SU-DHL-6 (cell line): ENCODE results near the gene TOMM7.
"Not testable (repeated sequence)": the region's sequence is repeated elsewhere in the genome, so short reads cannot be mapped to it uniquely, and the experiment has no call there.

ENCODE experiments used
- H2AFZ ChIP-seq: fragments of 200-600 bp; sonication (generic); 2 replicates; pipeline ENCODE4 v1.6.1; 2014; ENCODE audit warnings: low read depth, mild to moderate bottlenecking, moderate library complexity, mixed read lengths, antibody characterized with exemption, low read length; ENCODE audit not compliant: severe bottlenecking
- H3F3A ChIP-seq: fragments of 200-600 bp; shearing (Covaris generic); 2 replicates; pipeline ENCODE4 v1.6.0; 2016; ENCODE audit warnings: antibody characterized with exemption, mild to moderate bottlenecking; ENCODE audit not compliant: insufficient read depth
- H3K27ac ChIP-seq: fragments of 200-600 bp; sonication (generic); 2 replicates; pipeline ENCODE4 v1.5.1; 2016; ENCODE audit warnings: low read depth, mild to moderate bottlenecking, low read length, moderate library complexity, mixed read lengths
- H3K27me3 ChIP-seq: fragments of 200-600 bp; sonication (generic), shearing (Covaris generic); 2 replicates; pipeline ENCODE4 v1.6.0; 2014; ENCODE audit warnings: mild to moderate bottlenecking, low read length
- H3K36me3 ChIP-seq: fragments of 200-600 bp; sonication (generic); 2 replicates; pipeline ENCODE4 v1.6.1; 2014; ENCODE audit warnings: mild to moderate bottlenecking, low read length, mixed read lengths
- H3K4me2 ChIP-seq: fragments of 300-600, 200-600 bp; shearing (Covaris generic), sonication (generic); 2 replicates; pipeline ENCODE4 v1.6.0; 2014; ENCODE audit warnings: low read length, low read depth, mild to moderate bottlenecking; ENCODE audit not compliant: poor library complexity, severe bottlenecking
- H3K4me3 ChIP-seq: fragments of 200-600 bp; sonication (generic); 2 replicates; pipeline ENCODE4 v1.5.1; 2014; ENCODE audit warnings: antibody characterized with exemption, low read length, mild to moderate bottlenecking, mixed read lengths; ENCODE audit not compliant: insufficient read depth, poor library complexity, severe bottlenecking
- H3K79me2 ChIP-seq: fragments of 200-600 bp; sonication (generic); 2 replicates; pipeline ENCODE4 v1.6.1; 2014; ENCODE audit warnings: mild to moderate bottlenecking, low read length, moderate library complexity; ENCODE audit not compliant: insufficient read depth
- H3K9ac ChIP-seq: fragments of 200-600 bp; sonication (generic); 2 replicates; pipeline ENCODE4 v1.7.0; 2014; ENCODE audit warnings: mild to moderate bottlenecking, low read length
- H3K9me2 ChIP-seq: fragments of 200-600 bp; sonication (generic); replicated peaks from 2 replicates; pipeline ENCODE4 v1.6.1; 2014; ENCODE audit warnings: low read length; ENCODE audit not compliant: insufficient read depth
- H3K9me3 ChIP-seq: fragments of 200-600 bp; sonication (generic); 2 replicates; pipeline ENCODE4 v1.6.1; 2014; ENCODE audit warnings: low read length, mixed read lengths; ENCODE audit not compliant: insufficient read depth
- H4K20me1 ChIP-seq: fragments of 200-600 bp; sonication (generic); 2 replicates; pipeline ENCODE4 v1.6.1; 2014; ENCODE audit warnings: low read depth, mild to moderate bottlenecking, antibody characterized with exemption, low read length, moderate library complexity, mixed read lengths
- EZH2phosphoT487 ChIP-seq: fragments of 200-600 bp; sonication (generic), shearing (Covaris generic); conservative IDR thresholded peaks from 2 replicates; pipeline ENCODE4 v1.6.1; 2018; ENCODE audit warnings: mild to moderate bottlenecking, antibody characterized with exemption, low read length, moderate library complexity, mixed read lengths
- TF ChIP-seq, protein P1 (sequence below): fragments of 200-600 bp; sonication (generic); IDR thresholded peaks from one replicate; pipeline ENCODE4 v1.5.1; 2017; ENCODE audit warnings: antibody characterized with exemption, mild to moderate bottlenecking, low read length, moderate library complexity; ENCODE audit not compliant: insufficient read depth, poor library complexity, severe bottlenecking

The TOMM7 gene

DNA sequence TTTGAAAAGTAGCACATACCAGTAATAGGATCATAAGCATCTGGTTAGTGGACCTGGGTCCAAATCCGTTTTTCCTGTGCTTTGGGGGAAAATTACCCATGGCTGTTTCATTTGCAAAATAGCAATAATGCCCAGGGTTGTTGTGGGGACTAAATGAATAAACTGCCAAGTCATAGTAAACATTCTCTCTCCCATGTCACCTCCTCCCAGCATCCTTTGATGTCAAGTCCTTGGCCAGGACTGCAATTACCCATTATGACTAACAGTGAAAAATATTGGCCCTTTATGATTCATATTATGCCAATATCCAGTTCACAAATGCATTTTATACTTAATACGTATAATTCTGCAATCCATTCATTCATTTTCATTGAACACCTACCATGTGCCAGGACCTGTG lies 23.0 kb downstream of the TOMM7 start:
- Histone ChIP-seq H3K79me2 (no peaks in the 10 kb centered on the region), H3K9ac (no peak overlapping the region), H3K36me3 (no peaks in the 10 kb centered on the region), H3K27ac (no peak overlapping the region), H3K4me3 (no peak overlapping the region), H4K20me1 (no peaks in the 10 kb centered on the region), H3K27me3 (no peaks in the 10 kb centered on the region), H3K9me3 (no peaks in the 10 kb centered on the region), H3K9me2 (no peaks in the 10 kb centered on the region), H3K4me2 (no peak overlapping the region), H2AFZ (no peak overlapping the region), H3F3A (no peaks in the 10 kb centered on the region)
- no peak for TF ChIP-seq EZH2phosphoT487
- TF ChIP-seq, protein P1, sequence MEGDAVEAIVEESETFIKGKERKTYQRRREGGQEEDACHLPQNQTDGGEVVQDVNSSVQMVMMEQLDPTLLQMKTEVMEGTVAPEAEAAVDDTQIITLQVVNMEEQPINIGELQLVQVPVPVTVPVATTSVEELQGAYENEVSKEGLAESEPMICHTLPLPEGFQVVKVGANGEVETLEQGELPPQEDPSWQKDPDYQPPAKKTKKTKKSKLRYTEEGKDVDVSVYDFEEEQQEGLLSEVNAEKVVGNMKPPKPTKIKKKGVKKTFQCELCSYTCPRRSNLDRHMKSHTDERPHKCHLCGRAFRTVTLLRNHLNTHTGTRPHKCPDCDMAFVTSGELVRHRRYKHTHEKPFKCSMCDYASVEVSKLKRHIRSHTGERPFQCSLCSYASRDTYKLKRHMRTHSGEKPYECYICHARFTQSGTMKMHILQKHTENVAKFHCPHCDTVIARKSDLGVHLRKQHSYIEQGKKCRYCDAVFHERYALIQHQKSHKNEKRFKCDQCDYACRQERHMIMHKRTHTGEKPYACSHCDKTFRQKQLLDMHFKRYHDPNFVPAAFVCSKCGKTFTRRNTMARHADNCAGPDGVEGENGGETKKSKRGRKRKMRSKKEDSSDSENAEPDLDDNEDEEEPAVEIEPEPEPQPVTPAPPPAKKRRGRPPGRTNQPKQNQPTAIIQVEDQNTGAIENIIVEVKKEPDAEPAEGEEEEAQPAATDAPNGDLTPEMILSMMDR, result no peak

- Histone ChIP-seq H3K9me2 (no peaks in the 10 kb centered on the region), H3K27ac (no peak overlapping the region), H3K9ac (no peak overlapping the region), H3K36me3 (no peaks in the 10 kb centered on the region), H3K9me3 (no peaks in the 10 kb centered on the region), H3K4me3 (no peak overlapping the region), H3K27me3 (no peaks in the 10 kb centered on the region), H3K79me2 (no peaks in the 10 kb centered on the region), H3F3A (no peaks in the 10 kb centered on the region), H4K20me1 (no peaks in the 10 kb centered on the region), H3K4me2 (no peak overlapping the region), H2AFZ (no peak overlapping the region)
- TF ChIP-seq EZH2phosphoT487, result no peak
- TF ChIP-seq, protein P1, result no peak
Measured at GRCh38 chr7:22793593-22794462, 28.8 kb downstream of the TOMM7 start.

DNA sequence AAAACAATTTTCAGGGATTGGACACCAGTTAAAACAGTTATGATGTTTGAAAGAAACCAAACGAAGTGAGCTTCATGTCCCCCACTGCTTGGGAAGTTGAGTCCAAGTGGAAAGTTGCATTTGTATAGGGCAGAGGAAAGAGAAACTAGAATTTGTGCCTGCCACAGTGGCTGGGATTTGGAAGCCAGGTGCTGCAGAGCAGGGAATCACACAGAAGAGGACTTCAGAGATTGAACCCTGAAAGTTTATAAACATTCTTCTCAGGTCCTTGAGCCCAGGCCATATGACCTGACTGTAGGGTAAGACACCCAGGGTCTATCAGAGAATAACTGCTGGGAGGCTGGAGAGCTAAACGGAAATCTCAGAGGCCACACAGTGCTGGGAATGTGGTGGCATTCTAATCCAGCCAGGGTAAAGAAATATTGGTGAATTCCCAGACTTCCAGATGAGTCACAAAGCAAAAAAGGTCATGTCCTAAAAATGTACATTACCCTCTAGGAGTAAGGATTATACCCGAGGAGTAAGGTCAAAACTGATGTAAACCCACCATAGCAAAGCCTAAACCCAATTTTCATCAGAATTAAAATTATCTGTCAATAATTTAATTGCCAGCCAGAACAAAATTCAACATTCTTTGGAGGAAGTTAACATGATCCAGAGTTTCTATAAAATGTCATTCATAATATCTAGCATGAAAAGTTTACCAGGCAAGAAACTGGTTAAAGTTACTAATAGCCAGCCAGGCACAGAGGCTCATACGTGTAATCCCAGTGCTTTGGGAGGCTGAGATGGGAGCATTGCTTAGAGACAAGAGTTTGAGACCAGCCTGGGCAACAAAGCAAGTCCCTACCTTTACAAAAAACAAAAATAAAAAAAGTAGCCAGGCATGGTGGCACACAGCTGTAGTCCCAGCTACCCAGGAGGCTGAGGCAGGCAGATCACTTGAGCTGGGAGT lies 31.2 kb downstream of the TOMM7 start:
- H3K27me3 ChIP-seq, result no peaks in the 10 kb centered on the region
- H3F3A ChIP-seq, result no peaks in the 10 kb centered on the region
- no peak overlapping the region for H3K4me3 ChIP-seq
- TF ChIP-seq EZH2phosphoT487, result no peak
- no peak overlapping the region for H2AFZ ChIP-seq
- no peaks in the 10 kb centered on the region for H3K9me2 ChIP-seq
- H3K4me2 ChIP-seq, result no peak overlapping the region
- H4K20me1 ChIP-seq, result no peaks in the 10 kb centered on the region
- H3K36me3 ChIP-seq, result no peaks in the 10 kb centered on the region
- H3K9ac ChIP-seq, result no peak overlapping the region
- H3K79me2 ChIP-seq, result no peaks in the 10 kb centered on the region
- no peaks in the 10 kb centered on the region for H3K9me3 ChIP-seq
- H3K27ac ChIP-seq, result no peak overlapping the region

GRCh38 chr7:22790640-22791039 lies 32.0 kb downstream of the TOMM7 start:
- H3K79me2 ChIP-seq, H3K27me3 ChIP-seq, H4K20me1 ChIP-seq, H3K4me2 ChIP-seq, H3K9ac ChIP-seq, H3F3A ChIP-seq, H2AFZ ChIP-seq, H3K9me3 ChIP-seq, H3K9me2 ChIP-seq, H3K27ac ChIP-seq, H3K4me3 ChIP-seq, H3K36me3 ChIP-seq: not testable (repeated sequence)
